K562 (cell line): Measurements from ENCODE around the gene SMAD1. TPM values are rescaled to one million over a fixed set of nuclear protein-coding genes. Genes with fewer than 3 reads are reported as not detected.

Source experiments
- ELF1 ChIP-seq: fragments of 200-800 bp; sonication (Bioruptor generic); IDR thresholded peaks from 2 replicates; pipeline ENCODE4 v1.6.1; 2016; ENCODE audit warnings: missing genetic modification characterization, missing compliant biosample characterization
- ELF4 ChIP-seq: fragments of 450-650 bp; formaldehyde crosslinking; IDR thresholded peaks from 2 replicates; pipeline ENCODE4 v1.4.0; 2022; ENCODE audit warnings: missing genetic modification characterization
- HDAC3 ChIP-seq: fragments of 450-650 bp; IDR thresholded peaks from 2 replicates; pipeline ENCODE4 v1.6.1; 2018; ENCODE audit warnings: borderline replicate concordance, mild to moderate bottlenecking, moderate library complexity; ENCODE audit not compliant: partially characterized antibody
- RAD51 ChIP-seq: fragments of 450-650 bp; IDR thresholded peaks from 2 replicates; pipeline ENCODE4 v1.7.1; 2016; ENCODE audit warnings: low read depth, mild to moderate bottlenecking, borderline replicate concordance
- RBM22 ChIP-seq: fragments of 200-400 bp; formaldehyde crosslinking; IDR thresholded peaks from 2 replicates; pipeline ENCODE4 v1.6.1; 2018; ENCODE audit warnings: low read length, low read depth; ENCODE audit not compliant: poor library complexity, severe bottlenecking
- TSC22D4 ChIP-seq: fragments of 450-650 bp; IDR thresholded peaks from 2 replicates; pipeline ENCODE4 v1.6.1; 2016; ENCODE audit warnings: missing genetic modification characterization, missing biosample characterization, control low read depth
- polyA plus RNA-seq, 8 experiments: library from polyadenylated mRNA; depleted of rRNA in 4 of 8; stranded (reverse) in 5 of 8; unstranded in 3 of 8; fragments of >200 nt; fragmentation: Nextera tagmentation in 2 of 8; fragmentation: Illumina TruSeq in 1 of 8; extraction: Ambion mirVana in 2 of 8; extraction: Trizol in 1 of 8; gene quantifications; 2 replicates each; pipeline versions ENCODE4 v1.2.1 to v1.2.3, GENCODE V29; 2011 to 2014; ENCODE audit warnings: inconsistent platforms in 1 of 8, missing spikeins in 1 of 8
- total RNA-seq, 7 experiments: library from RNA; depleted of rRNA in 6 of 7; stranded (reverse); fragments of >200 nt in 6 of 7; fragmentation: Illumina TruSeq in 2 of 7; extraction: Trizol in 2 of 7; gene quantifications; 2 replicates each; pipeline versions ENCODE4 v1.2.1 to v1.2.3, GENCODE V29; 2011 to 2021; ENCODE audit warnings: low replicate concordance in 1 of 7
- TF ChIP-seq, protein P1 (sequence below): fragments of 150-350 bp; IDR thresholded peaks from 2 replicates; pipeline ENCODE4 v1.6.1; 2014; ENCODE audit warnings: low read depth, mild to moderate bottlenecking, low read length, borderline replicate concordance
- TF ChIP-seq, protein P2 (sequence below): fragments of 250-450 bp; sonication (Bioruptor Pico); IDR thresholded peaks from 2 replicates; pipeline ENCODE4 v1.4.0; 2020
- TF ChIP-seq, protein P3 (sequence below): fragments of 250-450 bp; sonication (Bioruptor Pico); IDR thresholded peaks from 2 replicates; pipeline ENCODE4 v1.5.0; 2020; ENCODE audit warnings: mild to moderate bottlenecking, borderline replicate concordance

SMAD1 gene
- total and polyA plus RNA-seq, 9 of the 15 experiments (the other 6 are each of a cell fraction or from before 2014, with no cell fraction given), result 0.05 to 0.54 (median 0.21) TPM; not detected in 3

DNA sequence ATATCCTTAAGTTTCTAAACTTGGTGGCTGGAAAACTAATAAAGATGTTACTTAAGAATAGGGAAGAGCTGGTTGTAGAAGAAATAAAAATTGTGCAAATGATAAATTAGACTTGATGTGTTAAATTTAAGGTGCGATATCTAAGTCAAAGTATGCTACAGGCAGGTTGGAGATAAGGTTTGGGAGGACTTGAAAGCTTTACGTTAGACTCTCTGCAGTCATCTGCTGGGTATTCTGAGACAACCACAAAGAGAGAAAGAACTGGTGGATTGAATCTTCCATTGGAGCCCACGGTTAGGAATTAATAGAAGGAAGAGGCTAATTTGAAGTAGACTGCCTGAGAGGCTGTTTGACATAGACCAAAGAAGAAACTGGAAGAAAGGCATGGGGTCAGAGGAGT is 7.9 kb downstream of the SMAD1 start (continued):
- TF ChIP-seq HDAC3, result no peak
- TF ChIP-seq, protein P1, sequence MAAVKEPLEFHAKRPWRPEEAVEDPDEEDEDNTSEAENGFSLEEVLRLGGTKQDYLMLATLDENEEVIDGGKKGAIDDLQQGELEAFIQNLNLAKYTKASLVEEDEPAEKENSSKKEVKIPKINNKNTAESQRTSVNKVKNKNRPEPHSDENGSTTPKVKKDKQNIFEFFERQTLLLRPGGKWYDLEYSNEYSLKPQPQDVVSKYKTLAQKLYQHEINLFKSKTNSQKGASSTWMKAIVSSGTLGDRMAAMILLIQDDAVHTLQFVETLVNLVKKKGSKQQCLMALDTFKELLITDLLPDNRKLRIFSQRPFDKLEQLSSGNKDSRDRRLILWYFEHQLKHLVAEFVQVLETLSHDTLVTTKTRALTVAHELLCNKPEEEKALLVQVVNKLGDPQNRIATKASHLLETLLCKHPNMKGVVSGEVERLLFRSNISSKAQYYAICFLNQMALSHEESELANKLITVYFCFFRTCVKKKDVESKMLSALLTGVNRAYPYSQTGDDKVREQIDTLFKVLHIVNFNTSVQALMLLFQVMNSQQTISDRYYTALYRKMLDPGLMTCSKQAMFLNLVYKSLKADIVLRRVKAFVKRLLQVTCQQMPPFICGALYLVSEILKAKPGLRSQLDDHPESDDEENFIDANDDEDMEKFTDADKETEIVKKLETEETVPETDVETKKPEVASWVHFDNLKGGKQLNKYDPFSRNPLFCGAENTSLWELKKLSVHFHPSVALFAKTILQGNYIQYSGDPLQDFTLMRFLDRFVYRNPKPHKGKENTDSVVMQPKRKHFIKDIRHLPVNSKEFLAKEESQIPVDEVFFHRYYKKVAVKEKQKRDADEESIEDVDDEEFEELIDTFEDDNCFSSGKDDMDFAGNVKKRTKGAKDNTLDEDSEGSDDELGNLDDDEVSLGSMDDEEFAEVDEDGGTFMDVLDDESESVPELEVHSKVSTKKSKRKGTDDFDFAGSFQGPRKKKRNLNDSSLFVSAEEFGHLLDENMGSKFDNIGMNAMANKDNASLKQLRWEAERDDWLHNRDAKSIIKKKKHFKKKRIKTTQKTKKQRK, result no peak
- no peak for TF ChIP-seq ELF1
- TF ChIP-seq RBM22, result no peak
- TF ChIP-seq TSC22D4 (tag), result no peak
- TF ChIP-seq, protein P2, sequence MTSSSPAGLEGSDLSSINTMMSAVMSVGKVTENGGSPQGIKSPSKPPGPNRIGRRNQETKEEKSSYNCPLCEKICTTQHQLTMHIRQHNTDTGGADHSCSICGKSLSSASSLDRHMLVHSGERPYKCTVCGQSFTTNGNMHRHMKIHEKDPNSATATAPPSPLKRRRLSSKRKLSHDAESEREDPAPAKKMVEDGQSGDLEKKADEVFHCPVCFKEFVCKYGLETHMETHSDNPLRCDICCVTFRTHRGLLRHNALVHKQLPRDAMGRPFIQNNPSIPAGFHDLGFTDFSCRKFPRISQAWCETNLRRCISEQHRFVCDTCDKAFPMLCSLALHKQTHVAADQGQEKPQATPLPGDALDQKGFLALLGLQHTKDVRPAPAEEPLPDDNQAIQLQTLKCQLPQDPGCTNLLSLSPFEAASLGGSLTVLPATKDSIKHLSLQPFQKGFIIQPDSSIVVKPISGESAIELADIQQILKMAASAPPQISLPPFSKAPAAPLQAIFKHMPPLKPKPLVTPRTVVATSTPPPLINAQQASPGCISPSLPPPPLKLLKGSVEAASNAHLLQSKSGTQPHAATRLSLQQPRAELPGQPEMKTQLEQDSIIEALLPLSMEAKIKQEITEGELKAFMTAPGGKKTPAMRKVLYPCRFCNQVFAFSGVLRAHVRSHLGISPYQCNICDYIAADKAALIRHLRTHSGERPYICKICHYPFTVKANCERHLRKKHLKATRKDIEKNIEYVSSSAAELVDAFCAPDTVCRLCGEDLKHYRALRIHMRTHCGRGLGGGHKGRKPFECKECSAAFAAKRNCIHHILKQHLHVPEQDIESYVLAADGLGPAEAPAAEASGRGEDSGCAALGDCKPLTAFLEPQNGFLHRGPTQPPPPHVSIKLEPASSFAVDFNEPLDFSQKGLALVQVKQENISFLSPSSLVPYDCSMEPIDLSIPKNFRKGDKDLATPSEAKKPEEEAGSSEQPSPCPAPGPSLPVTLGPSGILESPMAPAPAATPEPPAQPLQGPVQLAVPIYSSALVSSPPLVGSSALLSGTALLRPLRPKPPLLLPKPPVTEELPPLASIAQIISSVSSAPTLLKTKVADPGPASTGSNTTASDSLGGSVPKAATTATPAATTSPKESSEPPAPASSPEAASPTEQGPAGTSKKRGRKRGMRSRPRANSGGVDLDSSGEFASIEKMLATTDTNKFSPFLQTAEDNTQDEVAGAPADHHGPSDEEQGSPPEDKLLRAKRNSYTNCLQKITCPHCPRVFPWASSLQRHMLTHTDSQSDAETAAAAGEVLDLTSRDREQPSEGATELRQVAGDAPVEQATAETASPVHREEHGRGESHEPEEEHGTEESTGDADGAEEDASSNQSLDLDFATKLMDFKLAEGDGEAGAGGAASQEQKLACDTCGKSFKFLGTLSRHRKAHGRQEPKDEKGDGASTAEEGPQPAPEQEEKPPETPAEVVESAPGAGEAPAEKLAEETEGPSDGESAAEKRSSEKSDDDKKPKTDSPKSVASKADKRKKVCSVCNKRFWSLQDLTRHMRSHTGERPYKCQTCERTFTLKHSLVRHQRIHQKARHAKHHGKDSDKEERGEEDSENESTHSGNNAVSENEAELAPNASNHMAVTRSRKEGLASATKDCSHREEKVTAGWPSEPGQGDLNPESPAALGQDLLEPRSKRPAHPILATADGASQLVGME (CRISPR knock-in tag), result no peak
- no peak for TF ChIP-seq RAD51
- no peak for TF ChIP-seq ELF4
- TF ChIP-seq, protein P3, sequence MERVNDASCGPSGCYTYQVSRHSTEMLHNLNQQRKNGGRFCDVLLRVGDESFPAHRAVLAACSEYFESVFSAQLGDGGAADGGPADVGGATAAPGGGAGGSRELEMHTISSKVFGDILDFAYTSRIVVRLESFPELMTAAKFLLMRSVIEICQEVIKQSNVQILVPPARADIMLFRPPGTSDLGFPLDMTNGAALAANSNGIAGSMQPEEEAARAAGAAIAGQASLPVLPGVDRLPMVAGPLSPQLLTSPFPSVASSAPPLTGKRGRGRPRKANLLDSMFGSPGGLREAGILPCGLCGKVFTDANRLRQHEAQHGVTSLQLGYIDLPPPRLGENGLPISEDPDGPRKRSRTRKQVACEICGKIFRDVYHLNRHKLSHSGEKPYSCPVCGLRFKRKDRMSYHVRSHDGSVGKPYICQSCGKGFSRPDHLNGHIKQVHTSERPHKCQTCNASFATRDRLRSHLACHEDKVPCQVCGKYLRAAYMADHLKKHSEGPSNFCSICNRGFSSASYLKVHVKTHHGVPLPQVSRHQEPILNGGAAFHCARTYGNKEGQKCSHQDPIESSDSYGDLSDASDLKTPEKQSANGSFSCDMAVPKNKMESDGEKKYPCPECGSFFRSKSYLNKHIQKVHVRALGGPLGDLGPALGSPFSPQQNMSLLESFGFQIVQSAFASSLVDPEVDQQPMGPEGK, result no peak
- TF ChIP-seq, all 486 proteins: peak for 0
